ENCODE measurements around the gene FILIP1.
"Not testable (repeated sequence)": the region's sequence is repeated elsewhere in the genome, so short reads cannot be mapped to it uniquely, and the experiment has no call there.

The FILIP1 gene

GRCh38 chr6:75419416-75419815 is 74.2 kb downstream of the FILIP1 start:
- no peak for DNase-seq

GRCh38 chr6:75418233-75418632 is 75.4 kb downstream of the FILIP1 start:
- no peak for DNase-seq

GRCh38 chr6:75416443-75416842 is 77.2 kb downstream of the FILIP1 start:
- no peak for DNase-seq

GRCh38 chr6:75415804-75416203 is 77.8 kb downstream of the FILIP1 start:
- DNase-seq, result no peak

GRCh38 chr6:75414445-75415021 is 79.1 kb downstream of the FILIP1 start:
- no peak for DNase-seq

GRCh38 chr6:75412969-75413662 is 80.5 kb downstream of the FILIP1 start:
- no peak for DNase-seq

- DNase-seq, result not testable (repeated sequence)
These were observed 83.0 kb downstream of the FILIP1 start for GRCh38 chr6:75410564-75410963.

- DNase-seq, result no peak
These were observed 83.7 kb downstream of the FILIP1 start for GRCh38 chr6:75409928-75410327.

GRCh38 chr6:75409286-75409685 is 84.3 kb downstream of the FILIP1 start:
- DNase-seq, result no peak

GRCh38 chr6:75403563-75404080 is 90.0 kb downstream of the FILIP1 start:
- DNase-seq, result no peak

GRCh38 chr6:75402296-75402695 is 91.3 kb downstream of the FILIP1 start:
- DNase-seq, result no peak

GRCh38 chr6:75397656-75398465 is 95.7 kb downstream of the FILIP1 start:
- no peak for DNase-seq

- no peak for DNase-seq
These were observed 96.4 kb downstream of the FILIP1 start for GRCh38 chr6:75397171-75397570.

- DNase-seq, result no peak
These were observed 97.4 kb downstream of the FILIP1 start for GRCh38 chr6:75396005-75396800.

- DNase-seq, result no peak
These were observed 99.8 kb downstream of the FILIP1 start for GRCh38 chr6:75393806-75394205.

- no peak for DNase-seq
These were observed 102.3 kb downstream of the FILIP1 start for GRCh38 chr6:75391276-75391675.

GRCh38 chr6:75386050-75386770 is 107.4 kb downstream of the FILIP1 start:
- DNase-seq, result no peak

GRCh38 chr6:75384116-75384515 is 109.5 kb downstream of the FILIP1 start:
- no peak for DNase-seq

GRCh38 chr6:75382634-75382900 is 111.0 kb downstream of the FILIP1 start:
- no peak for DNase-seq

- DNase-seq, result no peak
These were observed 111.5 kb downstream of the FILIP1 start for GRCh38 chr6:75381877-75382633.

- no peak for DNase-seq
These were observed 114.1 kb downstream of the FILIP1 start for GRCh38 chr6:75379536-75379935.

- DNase-seq, result no peak
These were observed 115.5 kb downstream of the FILIP1 start for GRCh38 chr6:75378101-75378500.
